HG03139 (cell line): ENCODE data around the gene HIF1AN.
"Not testable (repeated sequence)": the region's sequence is repeated elsewhere in the genome, so short reads cannot be mapped to it uniquely, and the experiment has no call there.

ENCODE experiments used
- ATAC-seq: cut with Tn5 transposase; IDR thresholded peaks from one replicate; pipeline ENCODE4 v1.9.1; 2021; ENCODE audit not compliant: unreplicated experiment

Gene HIF1AN

DNA sequence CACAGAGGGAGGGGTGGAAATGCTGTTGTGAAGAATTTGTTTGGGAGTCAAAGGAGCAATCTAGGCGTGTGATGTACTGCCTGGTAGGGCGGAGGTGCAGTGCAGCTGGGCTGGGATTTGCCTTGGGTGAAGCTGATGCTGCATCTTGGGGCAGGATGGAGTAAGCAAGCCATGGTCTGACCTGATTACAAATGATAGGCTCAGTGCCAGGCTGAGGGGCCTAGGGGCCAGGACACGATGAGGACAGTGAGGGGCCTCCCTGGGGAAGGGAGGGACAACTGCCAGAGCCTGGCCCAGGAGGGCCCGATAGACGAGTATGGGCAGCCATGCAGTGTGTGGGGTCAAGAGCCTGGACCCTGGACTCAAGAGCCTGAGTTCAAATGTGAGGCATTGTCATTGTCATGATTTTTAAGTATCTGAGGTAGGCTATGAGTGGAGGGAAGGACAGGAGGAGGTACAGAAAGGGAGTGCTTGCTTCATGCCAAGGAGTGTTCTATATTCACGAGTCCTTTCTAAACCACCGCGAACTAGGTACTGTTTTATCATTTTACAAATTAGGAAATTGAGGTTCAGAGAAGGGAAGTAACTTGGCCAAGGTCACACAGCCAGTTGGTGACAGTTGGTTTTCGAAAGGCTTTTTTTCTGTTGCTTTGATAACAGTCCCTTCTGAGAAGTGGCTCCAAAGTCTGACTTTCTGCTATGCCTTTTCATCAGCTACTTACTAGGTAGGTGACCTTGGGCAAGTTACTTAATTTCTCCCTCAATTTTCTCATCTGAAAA lies 29.7 kb downstream of the HIF1AN start:
- ATAC-seq = no peak

- ATAC-seq = no peak
Measured at GRCh38 chr10:100566561-100566960, 30.8 kb downstream of the HIF1AN start.

- ATAC-seq = no peak
Measured at GRCh38 chr10:100567249-100567648, 31.5 kb downstream of the HIF1AN start.

GRCh38 chr10:100567826-100568225 lies 32.1 kb downstream of the HIF1AN start:
- no peak for ATAC-seq

GRCh38 chr10:100568912-100569311 lies 33.2 kb downstream of the HIF1AN start:
- no peak for ATAC-seq

GRCh38 chr10:100569687-100570481 lies 34.1 kb downstream of the HIF1AN start:
- ATAC-seq = no peak

DNA sequence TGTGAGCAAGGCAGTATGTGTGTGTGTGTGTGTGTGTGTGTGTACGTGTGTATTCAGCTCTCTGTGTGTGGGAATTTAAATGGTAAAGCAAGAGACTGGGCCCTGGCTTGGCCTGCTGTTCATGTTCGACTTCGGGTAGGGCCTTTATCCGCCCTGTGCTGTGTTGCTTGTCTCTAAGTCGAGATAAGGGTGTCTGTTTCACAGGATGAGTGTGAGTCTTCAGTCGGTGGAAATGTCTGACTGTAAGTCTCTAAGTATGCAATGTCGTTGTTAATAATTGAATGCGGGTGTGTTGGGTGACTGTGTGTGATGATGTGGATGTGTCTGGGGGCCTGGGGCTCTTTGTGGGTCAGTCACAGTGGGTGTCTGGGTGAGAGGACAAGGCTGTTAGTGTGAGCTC lies 34.8 kb downstream of the HIF1AN start:
- ATAC-seq = no peak

- no peak for ATAC-seq
Measured at GRCh38 chr10:100571084-100571856, 35.5 kb downstream of the HIF1AN start.

DNA sequence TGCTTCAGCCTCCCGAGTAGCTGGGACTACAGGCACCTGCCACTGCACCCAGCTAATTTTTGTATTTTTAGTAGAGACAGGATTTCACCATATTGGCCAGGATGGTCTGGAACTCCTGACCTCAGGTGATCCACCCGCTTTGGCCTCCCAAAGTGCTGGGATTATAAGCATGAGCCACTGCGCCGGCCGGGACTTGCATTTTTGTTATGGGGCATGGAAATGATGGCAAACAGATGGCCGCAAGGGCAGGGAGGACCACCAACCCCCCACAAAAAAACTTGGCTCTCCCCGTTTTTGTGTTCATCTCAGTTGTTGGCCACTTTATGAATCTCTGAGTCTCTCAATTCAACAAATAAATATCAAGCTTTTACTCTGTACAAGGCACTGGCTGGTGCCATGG lies 39.4 kb downstream of the HIF1AN start:
- ATAC-seq = not testable (repeated sequence)

DNA sequence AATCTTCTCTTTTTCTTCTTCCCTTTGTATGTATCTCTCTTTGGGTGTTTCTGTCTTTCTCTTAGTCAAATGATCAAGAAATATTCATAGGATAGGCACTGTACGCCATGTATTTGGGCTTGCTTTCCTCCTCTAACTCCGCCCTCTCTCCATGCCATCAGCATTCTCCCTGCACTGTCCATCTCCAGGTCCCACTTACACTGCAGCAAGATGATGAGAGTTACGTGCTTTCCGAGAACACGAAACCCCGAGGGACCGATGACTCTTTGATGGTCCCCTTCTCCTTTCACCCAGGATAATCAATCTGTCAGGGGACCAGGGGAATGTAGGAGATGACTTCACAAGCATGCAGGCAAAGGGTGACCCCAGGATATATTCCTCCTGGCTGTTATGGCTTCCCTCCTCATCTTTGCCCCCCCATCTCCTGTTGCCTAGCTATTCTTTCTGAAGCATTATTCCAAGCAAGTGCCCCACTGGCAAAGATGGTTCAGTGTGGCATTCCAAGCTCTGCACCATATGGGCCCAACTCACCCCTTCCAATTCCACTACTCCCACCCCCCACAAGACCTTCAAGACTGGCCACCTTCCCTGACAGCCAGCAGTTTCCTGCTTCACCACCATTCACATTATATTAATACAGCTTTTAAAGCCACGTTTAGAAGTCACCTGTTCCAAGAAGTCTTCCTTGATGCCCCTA lies 40.0 kb downstream of the HIF1AN start:
- no peak for ATAC-seq

- no peak for ATAC-seq
Measured at GRCh38 chr10:100576282-100576635, 40.5 kb downstream of the HIF1AN start.

DNA sequence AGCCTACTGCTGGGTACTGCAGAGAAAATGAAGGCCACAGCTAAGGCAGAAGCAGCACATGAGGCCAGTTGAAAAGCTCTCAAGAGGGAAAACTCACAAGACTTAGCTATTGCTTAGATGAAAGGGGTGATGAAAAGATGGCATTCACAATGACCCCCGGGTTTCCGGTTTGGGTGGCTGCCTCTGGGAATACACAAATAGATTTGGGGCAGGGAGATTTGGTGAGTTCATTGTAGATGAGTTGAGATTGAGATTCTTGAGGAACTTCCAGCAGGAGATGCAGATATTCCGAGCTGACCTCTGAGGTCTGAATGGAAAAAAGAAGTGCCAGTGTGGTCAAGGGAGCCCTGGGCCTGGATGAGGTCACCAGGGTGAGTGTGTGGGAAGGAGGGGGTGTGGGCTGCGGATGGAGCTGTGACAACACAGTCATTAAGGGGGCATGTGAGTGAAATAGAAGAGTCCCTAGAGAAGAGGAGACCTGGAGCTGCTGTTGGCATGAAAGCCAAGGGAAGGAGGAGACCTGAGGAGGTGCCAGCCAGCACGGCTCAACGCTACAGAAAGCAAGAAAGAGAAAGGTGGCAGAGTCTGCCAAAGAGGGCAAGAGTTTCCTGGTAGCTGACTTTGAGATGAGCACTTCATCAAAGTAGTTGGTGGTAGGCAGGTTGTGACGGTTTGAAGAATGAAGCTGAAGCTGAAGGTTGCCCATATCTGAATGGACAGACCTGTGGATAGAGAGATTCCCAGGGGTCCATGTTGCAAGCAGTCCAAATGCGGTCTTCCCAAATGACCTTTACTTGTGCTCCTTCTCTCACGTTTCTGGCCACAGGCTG lies 43.7 kb downstream of the HIF1AN start:
- ATAC-seq = no peak

GRCh38 chr10:100586959-100587358 lies 51.2 kb downstream of the HIF1AN start:
- no peak for ATAC-seq

DNA sequence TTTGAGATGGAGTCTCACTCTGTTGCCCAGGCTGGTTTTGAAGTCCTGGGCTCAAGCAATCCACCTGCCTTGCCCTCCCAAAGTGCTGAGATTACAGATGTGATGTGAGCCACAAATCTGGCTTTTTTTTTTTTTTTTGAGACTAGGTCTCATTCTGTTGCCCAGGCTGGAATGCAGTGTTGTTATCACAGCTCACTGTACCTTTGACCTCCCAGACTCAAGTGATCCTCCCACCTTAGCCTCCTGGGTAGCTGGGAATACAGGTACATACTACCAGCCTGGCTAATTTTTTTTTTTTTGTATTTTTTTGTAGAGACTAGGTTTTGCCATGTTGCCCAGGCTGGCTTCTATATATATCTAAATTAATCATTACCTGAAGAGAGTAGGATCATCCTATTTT lies 62.4 kb downstream of the HIF1AN start:
- no peak for ATAC-seq

DNA sequence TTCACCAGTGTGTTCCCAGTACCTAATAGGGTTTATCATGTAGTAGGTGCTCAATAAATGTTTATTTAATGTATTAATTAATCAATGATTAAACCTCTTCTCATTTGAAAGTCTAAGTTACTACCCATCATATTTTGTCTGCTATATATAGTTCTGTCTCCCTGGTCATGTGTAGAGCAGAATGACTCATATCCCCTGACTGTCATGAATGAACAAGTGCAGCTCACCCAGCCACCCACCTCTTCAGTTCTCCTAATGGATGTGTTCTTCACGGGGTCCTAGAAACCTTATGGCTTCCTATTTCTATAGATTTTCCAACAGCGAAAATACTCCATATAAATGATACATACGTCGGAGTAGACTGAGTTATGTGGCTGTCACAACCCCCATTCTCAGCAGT lies 64.5 kb downstream of the HIF1AN start:
- ATAC-seq = no peak

DNA sequence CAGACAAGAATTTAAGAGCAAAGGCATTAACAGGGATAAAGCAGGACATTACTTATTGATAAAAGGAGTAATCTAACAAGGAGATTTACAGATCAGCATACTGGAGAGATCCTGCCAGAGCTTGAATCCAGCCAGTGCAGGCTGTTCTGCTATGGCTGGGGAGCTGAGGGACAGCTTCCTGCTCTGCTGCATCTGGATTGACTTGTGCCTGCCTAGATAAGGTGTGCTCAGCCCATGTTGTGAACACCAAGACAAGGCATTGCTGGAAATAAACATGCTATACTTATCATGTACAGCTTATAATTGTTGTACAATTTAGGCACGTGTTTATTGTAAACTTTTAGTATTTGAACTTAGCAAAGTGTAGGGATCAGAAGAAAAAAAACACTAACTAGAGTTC lies 71.7 kb downstream of the HIF1AN start:
- no peak for ATAC-seq
